GM13977 (cell line): ENCODE data around the gene SURF1.

Experiments used
- DNase-seq: peaks from one replicate; pipeline ENCODE4 v3.0.0; 2012; ENCODE audit warnings: low spot score
- CTCF ChIP-seq: IDR thresholded peaks from 2 replicates; pipeline ENCODE4 v1.5.1; 2012; ENCODE audit warnings: mild to moderate bottlenecking, control low read depth; ENCODE audit not compliant: insufficient read depth; ENCODE audit errors: extremely low read depth, missing control alignments
- in situ Hi-C: fragments of 300-500 bp; cut with MboI; formaldehyde crosslinking; loops from one replicate; pipeline ENCODE4 v1.12.0; 2022; ENCODE audit warnings: low sequenced_read_pairs, low pct_unique_long_range_greater_than_20kb, mixed read lengths, inconsistent platforms; ENCODE audit not compliant: unreplicated experiment

SURF1 gene

GRCh38 chr9:133356391-133357091 is at the start of gene SURF1, which contains the start of gene SURF2:
Gene SURF1 (minus strand): TSS chr9:133356487. CDS start chr9:133356453, 34 bp downstream.
Gene SURF2 (plus strand): TSS chr9:133356550. CDS start chr9:133356593, 43 bp downstream.
- TF ChIP-seq CTCF = peak; percentile 30
- peak; percentile 96 for DNase-seq
- in situ Hi-C loops = no loop called here

GRCh38 chr9:133405508-133406438 is 49.5 kb upstream of the SURF1 start:
- TF ChIP-seq CTCF = no peak
- no peak for DNase-seq
- in situ Hi-C loops = no loop called here

- in situ Hi-C loops = no loop called here
- DNase-seq = no peak
- no peak for TF ChIP-seq CTCF
Measured at GRCh38 chr9:133404454-133405002, 48.2 kb upstream of the SURF1 start.

GRCh38 chr9:133403766-133404453 is 47.6 kb upstream of the SURF1 start:
- TF ChIP-seq CTCF = peak; percentile 55
- peak; percentile 64 for DNase-seq
- in situ Hi-C loops = no loop called here

GRCh38 chr9:133402689-133403088 is 46.4 kb upstream of the SURF1 start:
- DNase-seq = no peak
- TF ChIP-seq CTCF = no peak
- in situ Hi-C loops = no loop called here

GRCh38 chr9:133401588-133401987 is 45.3 kb upstream of the SURF1 start:
- no peak for DNase-seq
- TF ChIP-seq CTCF = no peak
- in situ Hi-C loops = no loop called here
